Measurements from ENCODE around the gene SGCA. TPM values are rescaled to one million over a fixed set of nuclear protein-coding genes. Genes with fewer than 3 reads are reported as not detected.

The SGCA gene
- total and polyA plus RNA-seq, 7 donors, result 120 to 291 (median 254) TPM

DNA sequence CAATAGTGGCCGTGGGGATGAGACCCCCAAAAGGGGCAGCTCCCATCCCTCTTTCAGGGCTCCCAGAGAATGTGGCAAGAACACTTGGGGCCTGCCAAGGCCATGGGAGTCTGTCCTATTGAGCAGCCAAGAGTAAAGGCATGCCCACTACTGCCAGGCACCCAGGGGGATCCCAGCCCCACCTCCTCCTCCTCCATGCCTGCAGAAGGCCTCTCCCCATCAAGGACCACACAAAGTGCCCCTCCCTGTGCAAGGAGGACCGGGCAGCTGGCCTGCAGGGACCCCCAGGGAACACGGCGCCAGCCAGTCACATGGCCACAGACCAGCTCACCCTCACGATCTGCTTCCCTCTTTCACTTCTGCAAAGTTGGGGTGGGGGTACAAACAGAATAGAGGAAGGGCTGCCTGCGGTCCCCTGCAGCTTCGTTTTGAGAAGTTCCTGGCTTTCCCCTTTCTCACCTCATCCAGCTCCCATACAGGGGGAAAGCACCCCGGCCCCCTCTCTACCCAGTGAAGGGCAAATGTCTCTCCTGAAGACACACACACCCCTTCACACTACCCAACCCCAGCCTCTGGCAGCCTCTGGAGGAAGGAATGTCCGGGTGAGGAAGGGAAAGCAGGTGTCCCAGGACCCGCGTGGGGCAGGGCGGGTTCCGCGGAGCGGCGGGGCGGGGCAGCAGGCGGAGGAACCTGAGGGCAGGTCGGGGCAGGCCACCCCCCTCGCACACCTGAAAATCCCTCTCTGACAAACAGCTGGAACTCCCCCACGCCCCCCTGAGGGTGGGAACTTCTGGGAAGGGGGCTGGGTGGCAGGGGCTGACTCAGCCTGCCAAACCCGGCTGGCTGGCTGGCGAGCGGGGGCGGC is 17.3 kb upstream of the SGCA start:
- Histone ChIP-seq H3K36me3 (ENCODE audit: insufficient read depth in 1 of 2, low read depth in 1 of 2) (peaks cover 3 to 20% of the 10 kb centered on the region in 2 donors), H3K4me1 (peaks cover 56% of the 10 kb centered on the region), H3K9me3 (no peaks in the 10 kb centered on the region), H3K27ac (peak overlapping the region; percentile 83), H3K27me3 (ENCODE audit: insufficient read depth in 3 of 3, low read length in 2 of 3) (no peaks in the 10 kb centered on the region), H3K4me3 (peak overlapping the region; percentile 84)
- DNase-seq, result peak; percentile 57 to 75
- TF ChIP-seq, protein P1, sequence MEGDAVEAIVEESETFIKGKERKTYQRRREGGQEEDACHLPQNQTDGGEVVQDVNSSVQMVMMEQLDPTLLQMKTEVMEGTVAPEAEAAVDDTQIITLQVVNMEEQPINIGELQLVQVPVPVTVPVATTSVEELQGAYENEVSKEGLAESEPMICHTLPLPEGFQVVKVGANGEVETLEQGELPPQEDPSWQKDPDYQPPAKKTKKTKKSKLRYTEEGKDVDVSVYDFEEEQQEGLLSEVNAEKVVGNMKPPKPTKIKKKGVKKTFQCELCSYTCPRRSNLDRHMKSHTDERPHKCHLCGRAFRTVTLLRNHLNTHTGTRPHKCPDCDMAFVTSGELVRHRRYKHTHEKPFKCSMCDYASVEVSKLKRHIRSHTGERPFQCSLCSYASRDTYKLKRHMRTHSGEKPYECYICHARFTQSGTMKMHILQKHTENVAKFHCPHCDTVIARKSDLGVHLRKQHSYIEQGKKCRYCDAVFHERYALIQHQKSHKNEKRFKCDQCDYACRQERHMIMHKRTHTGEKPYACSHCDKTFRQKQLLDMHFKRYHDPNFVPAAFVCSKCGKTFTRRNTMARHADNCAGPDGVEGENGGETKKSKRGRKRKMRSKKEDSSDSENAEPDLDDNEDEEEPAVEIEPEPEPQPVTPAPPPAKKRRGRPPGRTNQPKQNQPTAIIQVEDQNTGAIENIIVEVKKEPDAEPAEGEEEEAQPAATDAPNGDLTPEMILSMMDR (IDR thresholded peaks at IDR 0.05), result no peak
- intact Hi-C loops (cut with DNase I), result loop anchor here in 1 of 2 donors (5.0 kb wide), 1 partner anchor 36 kb away; no protein-coding TSS in a partner anchor
- peak; percentile 22 to 44 (median 40) for ATAC-seq
- WGBS, 3 donors, result 1% methylated on average over 16 to 25 of the region's 25 CpGs

DNA sequence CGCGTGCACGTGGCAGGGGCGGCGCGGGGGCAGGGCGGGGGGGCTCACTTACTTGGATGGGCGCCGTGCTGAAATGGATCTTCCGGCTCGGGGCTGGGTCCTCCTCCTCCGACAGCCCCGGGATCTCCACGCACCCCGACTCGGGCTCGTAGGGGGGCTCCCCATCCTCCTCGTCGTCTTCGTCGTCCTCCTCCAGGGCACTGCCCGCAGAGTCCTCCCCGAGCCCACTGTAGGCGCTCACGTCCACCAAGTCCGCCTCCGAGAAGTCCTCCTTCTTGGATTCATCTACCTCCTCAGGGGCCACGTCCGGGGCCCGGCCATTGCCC is 16.8 kb upstream of the SGCA start:
- H3K27me3 ChIP-seq (ENCODE audit: insufficient read depth in 3 of 3, low read length in 2 of 3), result no peaks in the 10 kb centered on the region

DNA sequence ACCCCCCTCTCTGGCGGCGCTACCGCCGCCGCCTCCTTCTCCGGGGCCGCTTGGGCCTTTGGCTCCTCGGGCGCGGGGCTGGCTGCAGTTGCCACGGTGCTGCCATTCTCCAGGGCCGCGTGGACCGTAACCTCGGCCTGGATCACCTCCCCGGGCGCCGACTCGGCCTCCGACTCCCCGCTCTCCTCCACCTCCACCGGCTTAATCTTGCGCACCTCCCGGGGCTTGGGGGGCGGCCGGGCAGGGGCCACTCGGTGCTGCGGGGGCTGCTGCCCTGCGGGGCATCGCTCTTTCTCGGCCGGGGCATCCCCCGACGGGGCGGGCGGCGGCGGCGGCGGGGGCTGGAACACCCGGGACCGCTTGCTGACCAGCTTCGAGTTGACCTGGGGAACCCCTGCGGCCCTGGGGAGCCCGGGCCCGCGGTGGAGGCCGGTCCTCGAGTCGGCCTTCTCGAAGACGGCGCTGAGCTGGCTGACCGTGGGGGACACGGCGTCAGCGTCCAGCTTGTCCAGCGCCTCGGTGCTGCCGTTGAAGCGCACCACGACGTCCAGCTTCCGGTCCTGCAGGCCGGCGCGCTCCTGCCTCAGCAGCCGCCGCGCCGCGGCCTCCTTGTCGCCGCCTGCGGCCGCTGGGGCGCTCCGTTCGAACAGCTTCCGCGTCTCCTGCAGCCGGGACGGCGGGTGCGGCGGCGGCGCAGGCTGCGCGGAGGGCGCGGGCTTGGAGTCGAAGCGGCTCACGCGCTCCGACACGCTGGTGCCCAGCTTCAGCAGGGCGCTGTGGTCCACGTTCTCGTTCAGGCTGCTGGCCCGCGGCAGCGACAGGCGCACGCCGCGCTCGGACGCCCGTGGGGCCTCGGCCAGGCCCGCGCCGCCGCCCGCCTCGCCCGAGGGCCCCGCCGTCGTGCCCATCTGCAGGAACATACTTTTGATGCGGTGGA is 16.1 kb upstream of the SGCA start:
- H3K4me3 ChIP-seq, result peak overlapping the region; percentile 84
- intact Hi-C loops (cut with DNase I), result loop anchor here in 1 of 2 donors (5.0 kb wide), 1 partner anchor 37 kb away; no protein-coding TSS in a partner anchor

More for the DNA sequence above, 16.8 kb upstream of the SGCA start:
- 0% methylated on average over 7 to 30 of the region's 30 CpGs for WGBS, 3 donors
- Histone ChIP-seq H3K9me3 (no peaks in the 10 kb centered on the region), H3K36me3 (ENCODE audit: insufficient read depth in 1 of 2, low read depth in 1 of 2) (peaks cover 2 to 14% of the 10 kb centered on the region in 2 donors), H3K4me3 (peak overlapping the region; percentile 84), H3K4me1 (peaks cover 62% of the 10 kb centered on the region), H3K27ac (peak overlapping the region; percentile 83)
- ATAC-seq (peak in 1 of 4 donors; percentile 6), DNase-seq (peak in 1 of 2 donors; percentile 69)
- TF ChIP-seq, protein P1 (IDR thresholded peaks at IDR 0.05), result no peak
- intact Hi-C loops (cut with DNase I), result loop anchor here in 1 of 2 donors (5.0 kb wide), 1 partner anchor 37 kb away; no protein-coding TSS in a partner anchor

DNA sequence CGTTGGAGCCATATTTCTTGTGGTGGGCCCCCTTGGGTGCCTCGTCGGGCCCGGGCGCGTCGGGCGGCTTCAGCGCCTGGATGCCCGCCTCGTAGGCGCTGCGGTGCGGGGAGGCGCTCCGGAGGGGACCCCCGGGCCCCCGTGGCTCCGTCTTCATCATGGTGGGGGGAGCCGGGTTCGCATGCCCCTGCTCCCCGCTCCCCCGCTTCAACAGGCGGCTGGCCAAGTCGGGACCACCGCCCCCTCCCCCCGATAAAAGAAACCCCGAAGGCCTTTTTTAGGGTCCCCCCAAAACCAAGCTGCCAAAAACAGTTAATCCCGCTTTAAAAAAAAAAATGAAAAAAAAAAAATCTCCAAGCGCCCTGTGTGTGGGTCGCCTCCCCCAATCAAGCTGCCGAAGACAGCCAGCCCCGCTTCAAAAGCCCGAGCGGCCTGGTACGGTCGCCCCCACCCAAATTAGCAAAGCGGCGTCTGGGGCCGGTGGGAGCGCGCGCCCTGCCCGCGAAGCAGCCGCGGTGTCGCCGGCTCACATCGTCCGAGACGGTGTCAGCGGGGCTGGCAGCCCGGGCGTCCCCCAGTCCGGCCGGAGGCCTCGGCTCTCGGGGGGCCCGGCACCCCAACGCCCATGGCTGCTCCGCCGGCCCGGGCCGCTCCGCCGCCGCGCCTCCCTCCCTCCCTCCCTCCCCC is 15.3 kb upstream of the SGCA start, which contains the start of gene PPP1R9B:
Gene PPP1R9B (minus strand): TSS at position 324 of the 687 bp plus-strand sequence. CDS start 164 bp downstream, at position 160.
- H3K9me3 ChIP-seq, result no peaks in the 10 kb centered on the region
- ATAC-seq, result peak in 1 of 4 donors; percentile 5
- DNase-seq, result no peak
- TF ChIP-seq, protein P1 (IDR thresholded peaks at IDR 0.05), result no peak
- H3K27ac ChIP-seq, result peak within 1 kb of the TSS; percentile 83
- peak within 1 kb of the TSS; percentile 84 for H3K4me3 ChIP-seq
- peaks cover 70% of the 10 kb centered on the region for H3K4me1 ChIP-seq
- H3K27me3 ChIP-seq (ENCODE audit: insufficient read depth in 3 of 3, low read length in 2 of 3), result no peaks in the 10 kb centered on the region
- intact Hi-C loops (cut with DNase I), result no loop called here
- no peaks in the 10 kb centered on the region for H3K36me3 ChIP-seq (ENCODE audit: insufficient read depth in 1 of 2, low read depth in 1 of 2)
- 1% methylated on average over 53 to 69 of the region's 69 CpGs for WGBS, 3 donors

More for the DNA sequence above, 16.1 kb upstream of the SGCA start:
- 1 to 2% (median 1%) methylated on average over 86 to 123 of the region's 123 CpGs for WGBS, 3 donors
- peak in 3 of 4 donors; percentile 18 to 27 (median 24) for ATAC-seq
- Histone ChIP-seq H3K4me1 (peaks cover 69% of the 10 kb centered on the region), H3K27ac (peak overlapping the region; percentile 83), H3K36me3 (ENCODE audit: insufficient read depth in 1 of 2, low read depth in 1 of 2) (peaks cover 0 to 7% of the 10 kb centered on the region in 2 donors), H3K27me3 (ENCODE audit: insufficient read depth in 3 of 3, low read length in 2 of 3) (no peaks in the 10 kb centered on the region), H3K9me3 (no peaks in the 10 kb centered on the region)
- peak; percentile 68 to 83 for DNase-seq
- TF ChIP-seq, protein P1 (IDR thresholded peaks at IDR 0.05), result peak; percentile 6

Measured in psoas muscle (tissue), 8 donors.